NCI-H146 treated with DMSO at 0.1 percent for 48 hours (cell line): ENCODE measurements around the gene MEDAG.

ENCODE experiments used
- DNase-seq: peaks from one replicate; lab custom pipeline; 2025; ENCODE audit not compliant: unreplicated experiment; lab: John Stamatoyannopoulos, UW

Gene MEDAG

DNA sequence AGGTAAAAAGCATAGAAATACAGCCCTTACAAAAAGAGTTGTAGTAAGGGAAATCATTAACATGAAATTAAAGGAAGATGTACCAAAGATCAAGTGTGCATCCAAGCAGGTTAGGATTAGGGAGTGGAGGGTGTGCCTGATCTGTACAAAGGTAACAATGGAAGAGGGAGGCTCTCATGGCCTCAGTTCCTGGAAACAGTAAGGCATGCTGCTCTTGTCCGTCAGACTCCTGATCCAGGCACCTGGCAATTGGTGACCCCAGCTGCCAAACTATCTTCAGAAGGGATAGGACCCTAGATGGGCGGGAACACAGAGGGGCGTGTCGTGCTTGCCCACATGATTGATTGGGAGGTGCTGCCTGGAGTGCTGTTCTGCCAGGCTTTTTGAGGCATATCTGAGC is 30.9 kb downstream of the MEDAG start:
- no peak for DNase-seq

DNA sequence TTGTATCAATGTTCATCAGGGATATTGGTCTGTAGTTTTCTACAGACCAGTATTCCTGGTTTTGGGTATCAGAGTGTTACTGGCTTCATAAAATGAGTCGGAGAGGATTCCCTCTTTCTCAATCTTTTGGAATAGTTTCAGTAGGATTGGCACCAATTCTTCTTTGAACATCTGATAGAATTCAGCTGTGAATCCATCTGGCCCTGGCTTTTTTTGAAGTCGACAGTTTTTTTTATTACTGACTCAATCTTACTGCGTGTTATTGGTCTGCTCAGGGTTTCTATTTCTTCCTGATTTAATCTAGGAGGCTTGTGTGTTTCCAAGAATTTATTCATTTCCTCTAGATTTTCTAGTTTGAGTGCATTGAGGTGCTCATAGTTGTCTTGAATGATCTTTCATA is 37.8 kb downstream of the MEDAG start:
- no peak for DNase-seq

DNA sequence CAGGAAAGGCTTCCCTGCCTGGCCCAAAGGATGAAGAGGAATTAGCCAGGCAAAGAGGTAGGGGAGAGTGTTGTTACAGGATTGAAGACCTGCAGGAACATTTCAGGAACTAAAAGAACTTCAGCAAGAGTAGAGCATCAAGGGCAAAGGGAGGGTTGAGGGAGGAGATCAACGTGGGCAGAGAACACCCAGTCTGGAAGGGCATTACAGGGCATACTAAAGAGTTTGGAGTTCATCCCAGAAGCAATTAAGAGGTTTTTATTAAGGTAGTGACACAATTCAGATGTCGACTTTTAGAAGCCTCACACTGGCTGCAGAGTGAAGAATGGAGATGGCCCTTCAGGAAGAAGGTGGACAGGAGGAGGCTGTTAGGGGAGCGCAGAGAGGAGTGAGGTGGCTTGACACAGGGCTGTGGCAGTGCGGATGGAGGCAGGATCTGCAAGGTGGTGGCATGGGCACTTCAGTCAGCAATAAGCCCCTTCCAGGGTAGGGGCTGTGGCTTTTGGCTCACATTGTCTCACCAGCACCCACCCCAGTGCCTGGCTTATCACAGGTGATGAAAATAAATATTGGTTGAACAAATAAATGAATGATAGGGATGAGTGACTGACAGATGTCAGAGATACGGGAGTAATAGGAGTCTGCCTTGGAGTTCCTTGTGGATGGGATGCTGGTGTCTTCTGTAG is 51.3 kb downstream of the MEDAG start:
- no peak for DNase-seq

DNA sequence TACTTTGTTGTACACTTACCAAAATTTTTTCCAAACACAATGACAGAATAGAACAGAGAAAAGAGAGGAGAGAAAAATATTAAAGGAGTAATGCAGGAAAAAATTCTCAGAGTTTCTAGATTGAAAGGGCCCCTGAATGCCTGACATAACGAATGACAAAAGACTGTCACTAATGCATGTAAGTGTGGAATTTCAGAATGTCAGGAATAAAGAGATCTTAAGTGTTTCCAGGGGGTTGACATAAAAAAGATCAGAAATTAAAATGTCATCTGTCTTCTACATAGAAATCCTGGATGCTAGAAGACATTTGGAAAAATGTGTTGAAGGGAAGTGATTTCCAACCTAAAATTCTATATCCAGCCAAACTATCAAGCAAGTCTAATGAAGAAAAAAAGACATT is 53.6 kb downstream of the MEDAG start:
- DNase-seq, result no peak

DNA sequence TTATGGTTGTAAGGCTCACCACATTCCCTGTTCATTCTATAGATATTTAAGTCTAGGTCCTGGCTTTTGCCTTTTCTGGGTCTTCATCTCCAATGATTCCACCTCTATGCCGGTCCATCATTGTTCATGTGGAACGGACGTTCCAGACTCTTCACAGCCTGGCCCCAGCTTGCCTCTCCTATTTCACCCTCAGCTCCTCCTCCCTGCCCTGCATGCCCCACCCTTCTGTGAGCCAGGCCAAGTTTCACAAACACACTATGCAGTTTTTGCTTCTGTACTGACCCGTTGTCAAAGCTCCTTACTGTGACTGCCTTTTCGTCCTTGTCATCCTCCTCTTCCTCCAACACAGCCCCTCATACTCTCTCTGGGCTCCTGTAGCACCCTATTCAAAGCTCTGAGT is 57.7 kb downstream of the MEDAG start:
- no peak for DNase-seq

- no peak for DNase-seq
Measured at GRCh38 chr13:30965380-30965779, 59.3 kb downstream of the MEDAG start.

GRCh38 chr13:30966101-30966500 is 60.0 kb downstream of the MEDAG start:
- no peak for DNase-seq

DNA sequence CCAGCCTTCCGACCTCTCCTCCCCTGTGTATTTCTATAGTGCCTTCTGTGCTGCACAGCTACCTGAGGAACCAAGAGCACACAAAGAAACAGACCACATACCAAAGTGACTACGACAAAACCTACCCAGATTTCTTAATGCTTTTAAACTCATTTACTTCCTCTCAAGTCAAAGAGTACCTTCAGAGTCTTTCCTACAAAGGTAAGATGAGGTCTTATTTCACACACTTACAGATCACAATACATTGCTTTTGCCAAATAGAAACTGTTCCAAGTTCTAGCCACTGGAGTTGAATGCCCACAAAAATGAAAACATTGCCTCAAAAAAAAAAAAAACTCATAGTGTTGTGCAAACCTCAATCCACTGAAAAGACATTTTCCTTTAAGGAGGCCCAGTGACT is 62.8 kb downstream of the MEDAG start:
- no peak for DNase-seq

DNA sequence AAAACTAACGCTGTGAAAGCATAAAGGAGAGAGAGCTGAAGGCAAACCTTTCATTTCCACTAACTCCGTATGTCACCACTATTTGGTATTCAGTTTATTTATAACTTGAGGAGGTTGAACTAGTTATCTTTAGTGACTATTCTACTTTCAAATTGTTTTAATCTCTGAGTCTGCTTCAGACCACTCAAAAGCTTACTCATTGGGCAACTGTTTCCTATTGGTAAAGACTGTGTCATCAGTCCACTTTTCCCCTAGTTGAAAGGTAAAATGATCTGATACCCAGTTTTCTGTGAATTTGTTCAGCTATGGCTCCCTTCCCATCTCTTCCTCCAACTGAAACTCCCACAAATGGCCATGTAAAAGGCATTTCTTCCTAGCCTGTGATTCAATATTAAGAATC is 65.5 kb downstream of the MEDAG start:
- no peak for DNase-seq

- no peak for DNase-seq
Measured at GRCh38 chr13:30972888-30973377, 66.9 kb downstream of the MEDAG start.

DNA sequence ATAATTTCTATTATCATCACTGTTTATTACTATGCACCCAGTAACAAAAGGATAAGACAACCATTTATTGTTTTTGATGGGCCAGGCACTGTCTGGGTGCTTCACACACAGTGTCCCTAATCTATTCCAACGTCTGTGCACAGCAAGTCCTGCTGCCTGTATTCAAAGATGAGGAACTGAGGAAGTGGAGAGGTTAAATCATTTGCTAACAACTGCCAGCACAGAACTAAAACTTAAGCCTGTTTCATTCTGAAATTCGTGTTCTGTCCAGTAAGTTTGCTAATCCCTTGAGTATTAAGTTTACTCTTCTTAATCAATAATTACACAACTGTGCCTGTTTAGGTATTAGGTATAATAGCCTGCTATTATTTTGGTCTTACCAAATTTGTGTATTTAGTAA is 68.3 kb downstream of the MEDAG start:
- DNase-seq, result no peak
